DMS53 treated with DMSO at 0.1 percent for 48 hours (cell line): ENCODE results near the gene ITPR1.

ENCODE experiments used
- DNase-seq: peaks from one replicate; lab custom pipeline; 2025; ENCODE audit not compliant: unreplicated experiment; lab: John Stamatoyannopoulos, UW

ITPR1 gene

DNA sequence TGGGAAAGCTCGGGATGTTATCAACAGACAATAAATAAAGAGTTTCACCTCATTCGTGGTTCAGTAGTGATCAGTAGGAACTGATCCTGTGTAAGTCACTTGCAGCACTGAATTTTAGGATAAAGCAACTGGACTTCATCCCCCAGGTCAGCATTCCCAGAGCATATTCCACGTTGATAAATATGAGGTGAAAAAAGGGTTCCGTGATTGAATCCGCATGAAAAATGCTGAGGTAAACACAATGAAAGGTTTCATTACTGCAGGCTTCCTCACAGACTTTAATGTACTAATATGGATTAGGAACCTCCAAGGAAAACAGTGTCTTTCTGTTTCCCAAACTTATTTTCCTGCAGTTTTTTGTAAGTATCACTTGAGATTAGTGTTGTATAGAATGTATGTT, 308.7 kb downstream of the ITPR1 start:
- DNase-seq, result no peak

- no peak for DNase-seq
Measured at GRCh38 chr3:4802903-4803302, 309.8 kb downstream of the ITPR1 start.

DNA sequence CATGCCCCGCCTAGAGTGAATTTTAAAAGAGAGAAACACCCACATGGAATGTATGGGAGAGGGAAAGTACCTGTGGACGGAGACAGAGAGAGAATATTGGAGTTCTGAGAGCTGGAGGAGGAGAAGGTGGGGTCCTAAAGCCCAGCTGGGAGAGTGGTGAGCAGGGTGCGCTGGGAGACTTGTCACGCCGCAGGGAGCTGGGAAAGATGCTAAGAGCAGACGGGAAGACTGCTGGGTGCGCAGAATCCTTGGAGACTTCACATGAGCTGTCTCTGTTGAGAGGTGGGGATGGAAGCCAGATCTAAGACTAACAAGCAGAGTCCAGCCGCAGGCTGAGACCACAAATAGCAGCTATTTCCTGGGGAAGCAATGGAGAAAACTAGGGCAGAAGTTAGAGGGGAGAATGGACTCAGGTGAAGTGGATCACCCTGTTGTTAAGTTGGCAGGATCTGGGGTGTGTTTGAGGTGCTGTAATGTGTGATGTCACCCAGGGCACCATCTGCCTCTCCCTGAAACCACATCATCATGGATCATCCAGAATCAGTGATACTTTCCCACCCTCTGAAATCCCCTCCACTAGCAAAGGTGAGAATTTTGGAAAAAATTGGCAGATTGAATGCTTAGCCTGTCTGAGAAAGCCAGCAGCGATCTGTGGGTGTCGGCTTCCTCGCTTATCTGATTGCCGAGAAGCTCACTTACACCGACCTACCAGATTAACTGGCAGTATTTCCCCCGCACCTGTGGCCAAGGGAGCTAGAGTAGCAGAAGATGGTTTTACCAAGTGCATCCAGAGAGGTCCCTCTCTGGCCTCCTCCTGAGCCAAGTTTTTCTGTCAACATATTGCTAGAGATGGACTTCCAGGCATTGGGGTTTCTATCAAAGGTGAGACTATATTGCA, 311.3 kb downstream of the ITPR1 start:
- no peak for DNase-seq

GRCh38 chr3:4805662-4806061, 312.5 kb downstream of the ITPR1 start:
- DNase-seq, result no peak

GRCh38 chr3:4806535-4807108, 313.5 kb downstream of the ITPR1 start:
- no peak for DNase-seq

- DNase-seq, result no peak
Measured at GRCh38 chr3:4807381-4808280, 314.5 kb downstream of the ITPR1 start.

GRCh38 chr3:4808637-4809036, 315.5 kb downstream of the ITPR1 start:
- DNase-seq, result no peak

GRCh38 chr3:4809922-4810321, 316.8 kb downstream of the ITPR1 start:
- no peak for DNase-seq

DNA sequence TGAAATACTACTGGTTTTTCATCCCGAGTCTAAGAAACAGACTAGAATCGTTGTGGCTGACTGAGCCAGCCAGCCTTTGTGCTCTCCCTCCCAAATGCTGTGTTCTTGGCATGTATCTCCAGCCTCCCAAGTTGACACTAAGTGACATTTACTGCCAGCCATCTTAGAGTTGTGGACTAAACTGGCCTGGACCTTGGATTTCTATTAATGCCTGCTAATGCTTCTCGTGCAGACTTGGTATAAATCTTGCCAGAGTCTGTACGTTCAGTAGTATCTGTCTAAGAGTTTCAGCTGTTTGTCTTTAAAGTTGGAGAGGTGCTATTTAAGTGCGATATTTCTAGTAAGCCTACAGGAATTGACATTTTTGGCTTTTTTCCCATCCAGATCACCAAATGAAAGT, 319.4 kb downstream of the ITPR1 start:
- no peak for DNase-seq

DNA sequence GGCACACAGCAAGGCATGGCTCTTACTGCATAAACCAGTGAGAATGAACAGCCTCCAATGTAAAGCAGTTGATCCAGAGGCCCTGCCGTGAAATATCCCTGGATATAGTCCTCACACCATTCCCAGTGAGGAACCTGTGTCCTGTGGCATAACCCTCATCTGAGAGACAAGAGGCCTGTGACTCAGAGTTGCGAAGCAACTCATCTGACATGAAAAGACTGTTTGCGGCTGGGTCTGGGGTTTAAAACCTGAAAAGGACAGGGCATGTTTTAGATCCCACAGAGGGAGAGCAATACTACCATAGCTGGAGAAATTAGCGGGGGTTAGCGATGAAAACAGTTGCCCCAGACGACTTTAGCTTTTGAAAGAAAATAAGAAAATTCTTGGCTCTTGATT, 320.8 kb downstream of the ITPR1 start:
- no peak for DNase-seq

DNA sequence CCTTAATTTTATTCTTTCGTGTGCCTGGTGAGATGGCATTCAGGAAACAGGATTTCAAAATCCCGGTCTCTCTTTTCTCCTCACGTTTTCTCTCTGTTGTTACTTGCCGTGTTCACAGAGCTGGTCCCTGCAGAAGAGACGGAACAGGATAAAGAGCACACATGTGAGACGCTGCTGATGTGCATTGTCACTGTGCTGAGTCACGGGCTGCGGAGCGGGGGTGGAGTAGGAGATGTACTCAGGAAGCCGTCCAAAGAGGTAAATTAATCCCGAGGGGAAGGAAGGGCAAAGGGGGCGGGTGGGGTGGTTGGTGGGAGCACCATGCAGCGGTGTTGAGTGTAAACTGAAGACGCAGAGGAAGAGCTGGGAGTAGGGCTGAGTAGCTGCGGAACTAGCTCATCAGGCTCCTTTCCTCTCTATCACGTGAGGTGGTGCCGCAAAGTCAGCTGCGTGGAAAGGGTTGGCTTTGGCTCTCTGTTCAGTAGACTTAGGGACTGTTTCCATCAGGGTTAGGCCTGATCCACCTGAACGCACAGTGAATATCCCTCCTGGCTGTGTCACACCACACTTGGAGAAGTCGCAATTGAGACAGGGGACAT, 321.3 kb downstream of the ITPR1 start:
- DNase-seq, result no peak

DNA sequence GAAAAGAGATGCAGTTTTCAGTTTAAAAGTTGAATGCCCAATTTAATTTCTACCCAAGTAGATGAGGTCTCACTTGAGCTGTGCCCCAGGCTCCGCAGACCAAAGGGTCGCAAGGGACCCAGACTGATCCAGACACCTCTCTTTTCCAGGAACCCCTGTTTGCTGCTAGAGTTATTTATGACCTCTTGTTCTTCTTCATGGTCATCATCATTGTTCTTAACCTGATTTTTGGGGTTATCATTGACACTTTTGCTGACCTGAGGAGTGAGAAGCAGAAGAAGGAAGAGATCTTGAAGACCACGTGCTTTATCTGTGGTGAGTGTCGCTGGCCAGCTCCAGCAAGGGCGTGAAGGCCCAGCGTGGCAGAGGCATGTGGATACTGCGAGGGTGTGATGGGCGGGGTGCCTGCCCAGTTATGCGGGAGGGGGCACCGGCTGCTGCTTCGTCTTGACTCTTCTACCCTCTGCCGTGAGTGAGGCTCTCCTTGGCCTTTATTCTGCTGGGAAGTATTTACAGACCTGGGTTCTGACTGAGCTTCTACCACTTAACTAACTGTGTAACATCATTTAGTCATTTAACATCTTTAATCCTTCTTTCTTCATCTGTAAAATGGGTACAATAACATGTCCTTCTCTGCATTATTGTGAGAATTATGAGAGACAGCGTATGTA, 321.9 kb downstream of the ITPR1 start:
- DNase-seq, result no peak

DNA sequence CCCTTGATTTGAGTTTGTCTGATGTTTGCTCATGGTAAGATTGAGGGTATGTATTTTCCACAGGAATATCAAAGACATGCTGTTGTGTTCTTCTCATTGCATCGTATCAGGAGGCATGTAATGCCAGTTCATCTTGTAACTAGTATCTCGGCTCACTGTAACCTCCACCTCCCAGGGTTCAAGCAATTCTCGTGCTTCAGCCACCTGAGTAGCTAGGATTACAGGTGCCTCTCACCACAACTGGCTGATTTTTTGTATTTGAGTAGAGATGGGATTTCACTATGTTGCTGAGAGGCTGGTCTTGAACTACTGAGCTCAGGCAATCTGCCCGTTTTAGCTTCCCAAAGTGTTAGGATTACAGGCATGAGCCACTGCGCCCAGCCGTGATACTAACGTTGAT, 323.2 kb downstream of the ITPR1 start:
- DNase-seq, result no peak

GRCh38 chr3:4816718-4817117, 323.6 kb downstream of the ITPR1 start:
- no peak for DNase-seq

DNA sequence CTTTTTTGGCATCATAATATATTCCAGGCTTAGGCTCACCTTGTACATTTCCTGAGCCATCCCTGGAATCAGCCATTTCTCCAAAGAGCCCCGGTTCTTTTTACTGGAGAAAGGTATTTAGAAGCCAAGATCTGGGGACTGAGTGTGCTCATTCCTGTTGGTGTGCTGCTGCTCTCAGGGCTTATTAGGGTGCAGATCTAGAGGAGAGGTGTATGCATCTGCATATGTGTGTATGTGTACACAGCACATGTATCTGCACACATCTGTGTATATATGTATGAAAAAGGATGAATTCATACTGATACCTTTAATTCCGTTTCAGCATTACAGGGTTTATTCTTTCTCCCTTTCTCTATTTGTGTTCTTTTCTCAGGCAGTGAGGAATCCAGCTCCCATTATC, 324.0 kb downstream of the ITPR1 start:
- DNase-seq, result no peak

- no peak for DNase-seq
Measured at GRCh38 chr3:4818164-4818563, 325.0 kb downstream of the ITPR1 start.

GRCh38 chr3:4818986-4819693, 326.0 kb downstream of the ITPR1 start:
- no peak for DNase-seq

DNA sequence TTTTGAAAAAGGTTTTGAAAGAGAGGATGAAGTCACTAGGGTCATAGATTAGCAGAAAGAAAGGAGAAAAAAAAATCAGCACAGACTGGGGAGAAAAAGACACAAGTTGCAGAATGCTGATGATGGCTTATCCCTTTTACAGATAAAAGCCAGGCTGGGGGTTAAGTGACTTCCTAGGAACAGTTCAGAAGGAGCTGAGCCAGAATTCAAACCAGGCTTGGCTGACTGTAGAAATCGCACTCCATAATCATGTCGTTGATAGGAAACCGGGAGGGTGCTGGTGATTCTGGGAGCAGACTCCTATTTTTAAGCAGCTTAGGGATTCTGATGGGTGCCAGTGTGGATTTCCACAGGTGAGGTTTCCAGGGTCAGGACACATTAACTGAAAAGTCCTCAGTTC, 326.6 kb downstream of the ITPR1 start:
- DNase-seq, result no peak

DNA sequence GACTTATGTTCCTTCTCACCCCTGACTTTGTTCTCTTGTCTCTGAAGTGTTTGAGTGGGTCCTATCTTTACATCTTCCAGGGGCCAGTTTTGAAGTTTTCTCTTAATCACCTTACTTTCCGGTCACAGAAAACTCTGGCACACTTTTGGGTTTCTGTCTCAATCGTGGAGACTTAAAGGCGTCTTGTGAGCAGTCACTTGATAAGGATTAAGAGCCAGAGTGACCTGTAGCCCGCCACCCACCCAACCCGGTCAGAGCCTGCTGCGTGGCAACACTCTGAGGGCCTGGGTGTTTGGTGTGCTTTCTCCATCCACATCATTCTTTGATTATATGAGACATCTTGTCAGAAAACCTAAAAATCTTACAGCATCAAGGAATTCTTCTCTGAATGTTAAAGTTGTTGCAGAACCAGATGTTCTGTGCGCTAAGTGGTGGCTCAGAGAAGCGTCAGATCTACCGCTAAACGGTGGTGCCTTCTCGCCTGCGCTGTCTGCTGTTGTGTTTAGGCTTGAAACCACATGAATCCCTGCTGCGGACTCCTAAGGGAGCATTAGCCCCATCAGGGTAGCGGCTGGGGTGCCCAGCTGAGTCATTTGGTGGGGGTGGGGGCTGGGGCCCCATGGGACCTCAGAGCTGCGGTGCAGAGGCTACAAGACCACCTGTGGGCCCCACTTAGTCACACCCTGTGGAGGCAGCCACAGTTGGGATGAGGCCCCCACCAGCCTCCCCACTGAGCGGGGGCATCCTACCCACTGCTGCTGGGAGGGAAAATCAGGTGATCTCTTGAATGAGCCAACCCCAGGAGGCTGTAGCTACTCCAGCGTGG, 327.4 kb downstream of the ITPR1 start:
- no peak for DNase-seq
